HG02938 (cell line): ENCODE measurements around the gene CCN2.
A peak's percentile ranks its signal among the peaks of the same experiment; 100 is the strongest.
"Not testable (repeated sequence)": the region's sequence is repeated elsewhere in the genome, so short reads cannot be mapped to it uniquely, and the experiment has no call there.

ENCODE experiments used
- ATAC-seq: cut with Tn5 transposase; IDR thresholded peaks from one replicate; pipeline ENCODE4 v1.9.1; 2021; ENCODE audit warnings: mild to moderate bottlenecking, moderate library complexity; ENCODE audit not compliant: unreplicated experiment

CCN2 gene

GRCh38 chr6:131946404-131946991 is 4.7 kb downstream of the CCN2 start:
- no peak for ATAC-seq

GRCh38 chr6:131945971-131946370 is 5.2 kb downstream of the CCN2 start:
- no peak for ATAC-seq

- ATAC-seq, result no peak
Measured at GRCh38 chr6:131937703-131938631, 13.2 kb downstream of the CCN2 start.

GRCh38 chr6:131937226-131937625 is 13.9 kb downstream of the CCN2 start:
- no peak for ATAC-seq

- no peak for ATAC-seq
Measured at GRCh38 chr6:131936156-131936555, 15.0 kb downstream of the CCN2 start.

- ATAC-seq, result no peak
Measured at GRCh38 chr6:131931063-131931750, 20.0 kb downstream of the CCN2 start.

GRCh38 chr6:131929976-131930375 is 21.2 kb downstream of the CCN2 start:
- ATAC-seq, result no peak

GRCh38 chr6:131929264-131929663 is 21.9 kb downstream of the CCN2 start:
- ATAC-seq, result no peak

- ATAC-seq, result no peak
Measured at GRCh38 chr6:131924881-131925474, 26.2 kb downstream of the CCN2 start.

- ATAC-seq, result no peak
Measured at GRCh38 chr6:131923356-131923755, 27.8 kb downstream of the CCN2 start.

- ATAC-seq, result no peak
Measured at GRCh38 chr6:131920656-131921055, 30.5 kb downstream of the CCN2 start.

- ATAC-seq, result no peak
Measured at GRCh38 chr6:131918650-131919355, 32.4 kb downstream of the CCN2 start.

GRCh38 chr6:131917763-131918649 is 33.2 kb downstream of the CCN2 start:
- ATAC-seq, result no peak

GRCh38 chr6:131917318-131917717 is 33.9 kb downstream of the CCN2 start:
- no peak for ATAC-seq

GRCh38 chr6:131916847-131917246 is 34.3 kb downstream of the CCN2 start:
- ATAC-seq, result no peak

- not testable (repeated sequence) for ATAC-seq
Measured at GRCh38 chr6:131916091-131916796, 34.9 kb downstream of the CCN2 start.

GRCh38 chr6:131914967-131915751 is 36.0 kb downstream of the CCN2 start:
- ATAC-seq, result peak; percentile 85

GRCh38 chr6:131914234-131914633 is 36.9 kb downstream of the CCN2 start:
- ATAC-seq, result no peak
